HepG2 (cell line): ENCODE data around the gene CD6. TPM values are rescaled to one million over a fixed set of nuclear protein-coding genes. Genes with fewer than 3 reads are reported as not detected.

ENCODE experiments used
- ATAC-seq: fragments of 200-7000 bp; cut with Tn5 transposase; 3 replicates; pipeline ENCODE4 v1.9.1; 2020; ENCODE audit warnings: mild to moderate bottlenecking, moderate library complexity
- BruUV-seq: library from RNA; stranded (reverse); fragments of 400-500 nt; replicated peaks from 2 replicates; lab custom pipeline; 2021; lab: Mats Ljungman, UMichigan
- CTCF ChIA-PET: fragments of 300-600 bp; formaldehyde crosslinking; extraction: SDS; loops from one replicate; lab custom pipeline; 2021; ENCODE audit warnings: low total read pairs, inconsistent platforms, low intra/inter-chr PET ratio; lab: Yijun Ruan, JAX
- POLR2A ChIA-PET: fragments of 350-600 bp; sonication (Branson Sonifier 250); formaldehyde crosslinking; loops from one replicate; lab custom pipeline; 2020; ENCODE audit warnings: antibody characterized with exemption, inconsistent platforms; lab: Yijun Ruan, JAX
- DNase-seq: peaks from one replicate; pipeline ENCODE4 v3.0.0-alpha.2; 2015; ENCODE audit warnings: low spot score
- FAIRE-seq: peaks from 3 replicates; lab custom pipeline; 2011; peaks lifted over from hg19 to GRCh38; lab: Jason Lieb, UNC
- H2AFZ ChIP-seq: one replicate; pipeline ENCODE4 v1.6.1; 2011; ENCODE audit warnings: low read length, inconsistent platforms
- H3K27ac ChIP-seq: fragments of 300-600 bp; 3 replicates; pipeline ENCODE4 v1.8.0; 2011; ENCODE audit warnings: mixed run types, mild to moderate bottlenecking, mixed read lengths, low read length, inconsistent platforms; ENCODE audit not compliant: insufficient read depth; ENCODE audit errors: extremely low read length
- H3K27me3 ChIP-seq, 2 experiments: fragments of 200-600 bp in 1 of 2; 2 replicates in 1 of 2; 3 replicates in 1 of 2; pipeline versions ENCODE4 v1.6.0 to v1.8.0; 2011; ENCODE audit warnings: low read length in 2 of 2, mild to moderate bottlenecking in 2 of 2, moderate library complexity in 2 of 2, inconsistent platforms in 1 of 2; ENCODE audit not compliant: insufficient read depth in 2 of 2, control insufficient read depth in 1 of 2
- H3K36me3 ChIP-seq, 2 experiments: fragments of 200-600 bp in 1 of 2; replicated peaks in 1 of 2; 2 replicates in 1 of 2; 3 replicates in 1 of 2; pipeline versions ENCODE4 v1.5.1 to v1.8.0; 2011; ENCODE audit warnings: low read length in 2 of 2, inconsistent platforms in 1 of 2; ENCODE audit not compliant: insufficient read depth in 2 of 2, control insufficient read depth in 1 of 2
- H3K4me1 ChIP-seq: 2 replicates; pipeline ENCODE4 v1.5.1; 2012; ENCODE audit warnings: low read length, inconsistent platforms; ENCODE audit not compliant: insufficient read depth
- H3K4me2 ChIP-seq: 2 replicates; pipeline ENCODE4 v1.6.0; 2011; ENCODE audit warnings: low read depth, low read length, inconsistent platforms
- H3K4me3 ChIP-seq, 3 experiments: fragments of 200-600 bp in 1 of 3; sonication (generic), shearing (Covaris generic) in 1 of 3; replicated peaks in 1 of 3; 2 replicates each; pipeline ENCODE4 v1.5.1; 2011 to 2016; ENCODE audit warnings: low read length in 3 of 3, inconsistent platforms in 2 of 3, low read depth in 2 of 3, mild to moderate bottlenecking in 2 of 3, control low read depth in 1 of 3, mixed read lengths in 1 of 3; ENCODE audit not compliant: insufficient read depth in 1 of 3
- H3K79me2 ChIP-seq: one replicate; pipeline ENCODE4 v1.6.1; 2011; ENCODE audit warnings: low read length, inconsistent platforms; ENCODE audit not compliant: insufficient read depth
- H3K9ac ChIP-seq: 2 replicates; pipeline ENCODE4 v1.6.0; 2011; ENCODE audit warnings: mild to moderate bottlenecking, low read depth, low read length, inconsistent platforms; ENCODE audit not compliant: insufficient read depth
- H3K9me3 ChIP-seq: 2 replicates; pipeline ENCODE4 v1.5.1; 2012; ENCODE audit warnings: mild to moderate bottlenecking, low read length
- H4K20me1 ChIP-seq: 2 replicates; pipeline ENCODE4 v1.6.0; 2011; ENCODE audit warnings: inconsistent platforms, mild to moderate bottlenecking, low read length, moderate library complexity; ENCODE audit not compliant: insufficient read depth
- CEBPB ChIP-seq: IDR thresholded peaks from 2 replicates; pipeline ENCODE4 v1.6.1; 2011; ENCODE audit warnings: low read depth, low read length, improper control_type of control experiment, borderline replicate concordance
- GATAD2A ChIP-seq: IDR thresholded peaks from 2 replicates; pipeline ENCODE4 v1.6.1; 2016
- HNF4A ChIP-seq: sonication (generic); formaldehyde crosslinking; IDR thresholded peaks from 2 replicates; pipeline ENCODE4 v1.4.0; 2020; ENCODE audit warnings: missing genetic modification reagents
- HNF4G ChIP-seq, 2 experiments: sonication (generic) in 1 of 2; formaldehyde crosslinking in 1 of 2; IDR thresholded peaks; 2 replicates each; pipeline versions ENCODE4 v1.4.0 to v1.6.1; 2011 to 2020; ENCODE audit warnings: borderline replicate concordance in 2 of 2, low read depth in 2 of 2, mild to moderate bottlenecking in 2 of 2, low read length in 1 of 2, missing genetic modification reagents in 1 of 2, moderate library complexity in 1 of 2
- MAFF ChIP-seq: IDR thresholded peaks from 2 replicates; pipeline ENCODE4 v1.6.1; 2011; ENCODE audit warnings: low read depth, low read length, improper control_type of control experiment
- MTA1 ChIP-seq: sonication (generic); formaldehyde crosslinking; IDR thresholded peaks from 2 replicates; pipeline ENCODE4 v1.4.0; 2020; ENCODE audit warnings: missing genetic modification reagents, mild to moderate bottlenecking, borderline replicate concordance
- NCOR1 ChIP-seq: fragments of 200-600 bp; sonication (generic); IDR thresholded peaks from 2 replicates; pipeline ENCODE4 v1.7.0; 2017; ENCODE audit warnings: antibody characterized with exemption, low read length, borderline replicate concordance
- NFATC3 ChIP-seq: sonication (generic); formaldehyde crosslinking; IDR thresholded peaks from 2 replicates; pipeline ENCODE4 v1.5.1; 2020; ENCODE audit warnings: mild to moderate bottlenecking, missing genetic modification reagents
- NR2C2 ChIP-seq: sonication (generic); formaldehyde crosslinking; IDR thresholded peaks from 2 replicates; pipeline ENCODE4 v1.4.0; 2020; ENCODE audit warnings: missing genetic modification reagents, mild to moderate bottlenecking, moderate library complexity, borderline replicate concordance
- ONECUT2 ChIP-seq: sonication (generic); formaldehyde crosslinking; IDR thresholded peaks from 2 replicates; pipeline ENCODE4 v1.4.0; 2020; ENCODE audit warnings: missing genetic modification reagents
- PAWR ChIP-seq: sonication (generic); formaldehyde crosslinking; IDR thresholded peaks from 2 replicates; pipeline ENCODE4 v1.4.0; 2020; ENCODE audit warnings: missing genetic modification reagents, mild to moderate bottlenecking, borderline replicate concordance
- PHF8 ChIP-seq: sonication (generic); formaldehyde crosslinking; IDR thresholded peaks from 2 replicates; pipeline ENCODE4 v1.5.0; 2020; ENCODE audit warnings: missing genetic modification reagents
- POLR2AphosphoS2 ChIP-seq: IDR thresholded peaks from 2 replicates; pipeline ENCODE4 v1.6.1; 2011; ENCODE audit warnings: low read depth, low read length, improper control_type of control experiment
- RELA ChIP-seq: sonication (generic); formaldehyde crosslinking; IDR thresholded peaks from 2 replicates; pipeline ENCODE4 v1.4.0; 2020; ENCODE audit warnings: missing genetic modification reagents
- SMARCC2 ChIP-seq: fragments of 450-650 bp; IDR thresholded peaks from 2 replicates; pipeline ENCODE4 v1.6.1; 2017; ENCODE audit warnings: antibody characterized with exemption, mild to moderate bottlenecking
- TAF1 ChIP-seq: sonication (generic); formaldehyde crosslinking; IDR thresholded peaks from 2 replicates; pipeline ENCODE4 v1.4.0; 2020; ENCODE audit warnings: missing genetic modification reagents
- ZBTB7B ChIP-seq: sonication (generic); formaldehyde crosslinking; IDR thresholded peaks from 2 replicates; pipeline ENCODE4 v1.4.0; 2020; ENCODE audit warnings: missing genetic modification reagents
- ZFP36 ChIP-seq: fragments of 150-350 bp; IDR thresholded peaks from 2 replicates; pipeline ENCODE4 v1.6.1; 2018; ENCODE audit warnings: borderline replicate concordance, low read length, low read depth; ENCODE audit not compliant: partially characterized antibody
- ZMAT5 ChIP-seq: sonication (generic); formaldehyde crosslinking; IDR thresholded peaks from 2 replicates; pipeline ENCODE4 v1.5.0; 2020; ENCODE audit warnings: mild to moderate bottlenecking, low read depth, missing genetic modification reagents, borderline replicate concordance
- ZNF230 ChIP-seq: sonication (generic); formaldehyde crosslinking; IDR thresholded peaks from 2 replicates; pipeline ENCODE4 v1.4.0; 2020; ENCODE audit warnings: mild to moderate bottlenecking, missing genetic modification reagents
- ZNF264 ChIP-seq: sonication (generic); formaldehyde crosslinking; IDR thresholded peaks from 2 replicates; pipeline ENCODE4 v1.4.0; 2020; ENCODE audit warnings: missing genetic modification reagents
- ZNF382 ChIP-seq: sonication (generic); formaldehyde crosslinking; IDR thresholded peaks from 2 replicates; pipeline ENCODE4 v1.5.0; 2020; ENCODE audit warnings: missing genetic modification reagents, mild to moderate bottlenecking, borderline replicate concordance
- ZNF510 ChIP-seq: sonication (generic); formaldehyde crosslinking; IDR thresholded peaks from 2 replicates; pipeline ENCODE4 v1.4.0; 2020; ENCODE audit warnings: low read depth, mild to moderate bottlenecking, missing genetic modification reagents
- ZNF777 ChIP-seq: sonication (generic); formaldehyde crosslinking; IDR thresholded peaks from 2 replicates; pipeline ENCODE4 v1.4.0; 2020; ENCODE audit warnings: missing genetic modification reagents
- ZNF792 ChIP-seq: IDR thresholded peaks from 2 replicates; pipeline ENCODE4 v1.6.1; 2016
- WGBS: methylation state at CpG from one replicate; pipeline ENCODE4 v1.1.6; 2017; ENCODE audit warnings: low lambda C conversion rate; 5-methylcytosine and 5-hydroxymethylcytosine counted together
- in situ Hi-C: cut with HindIII; loops from 2 replicates; pipeline ENCODE4 v1.10.0; 2017; ENCODE audit warnings: low pct_unique_long_range_greater_than_20kb; ENCODE audit not compliant: extremely low pct_ligation_motif_present
- intact Hi-C: fragments of 100-400 bp; cut with micrococcal nuclease; formaldehyde crosslinking; loops from one replicate; pipeline ENCODE4 v1.10.0; 2022; ENCODE audit not compliant: unreplicated experiment
- polyA plus RNA-seq, 8 experiments: library from polyadenylated mRNA; depleted of rRNA in 3 of 8; stranded (reverse) in 7 of 8; unstranded in 1 of 8; fragments of >200 nt; fragmentation: Illumina TruSeq in 4 of 8; extraction: Trizol in 4 of 8; gene quantifications; 2 replicates each; pipeline versions ENCODE4 v1.2.1 to v1.2.3, GENCODE V29; 2011 to 2016; ENCODE audit warnings: low read depth in 4 of 8, missing spikeins in 1 of 8, mixed read lengths in 1 of 8; ENCODE audit not compliant: insufficient read depth in 1 of 8
- total RNA-seq, 5 experiments: library from RNA; depleted of rRNA; stranded (reverse); fragments of >200 nt; fragmentation: Illumina TruSeq; extraction: Trizol; gene quantifications; 2 replicates each; pipeline ENCODE4 v1.2.3, GENCODE V29; 2016; ENCODE audit warnings: low read depth in 1 of 5
- TF ChIP-seq, protein P1 (sequence below): sonication (generic); formaldehyde crosslinking; IDR thresholded peaks from 2 replicates; pipeline ENCODE4 v1.8.1; 2023; ENCODE audit warnings: missing genetic modification reagents, inconsistent platforms, borderline replicate concordance

The CD6 gene
- total and polyA plus RNA-seq, 2 of the 13 experiments (the other 11 are each of a cell fraction or from before 2014, with no cell fraction given), result not detected

- TF ChIP-seq HNF4G (IDR thresholded peaks at IDR 0.05; ENCODE audit: borderline replicate concordance, low read depth, low read length) (no peak), HNF4G (CRISPR knock-in tag; IDR thresholded peaks at IDR 0.05; ENCODE audit: borderline replicate concordance, low read depth) (no peak), NCOR1 (0 out of 2 replicates have a peak, but pooled peaks have one; percentile 22), ZNF777 (CRISPR knock-in tag) (no peak), ZNF230 (CRISPR knock-in tag) (no peak), MAFF (no peak), GATAD2A (peak; percentile 33; the same call in 1 of the 2 replicates), POLR2AphosphoS2 (no peak), HNF4A (CRISPR knock-in tag) (peak; percentile 38; the same call in 1 of the 2 replicates), CEBPB (peak; percentile 38; the same call in 1 of the 2 replicates)
These were observed 25.1 kb downstream of the CD6 start (continued) for GRCh38 chr11:60996381-60997138.

DNA sequence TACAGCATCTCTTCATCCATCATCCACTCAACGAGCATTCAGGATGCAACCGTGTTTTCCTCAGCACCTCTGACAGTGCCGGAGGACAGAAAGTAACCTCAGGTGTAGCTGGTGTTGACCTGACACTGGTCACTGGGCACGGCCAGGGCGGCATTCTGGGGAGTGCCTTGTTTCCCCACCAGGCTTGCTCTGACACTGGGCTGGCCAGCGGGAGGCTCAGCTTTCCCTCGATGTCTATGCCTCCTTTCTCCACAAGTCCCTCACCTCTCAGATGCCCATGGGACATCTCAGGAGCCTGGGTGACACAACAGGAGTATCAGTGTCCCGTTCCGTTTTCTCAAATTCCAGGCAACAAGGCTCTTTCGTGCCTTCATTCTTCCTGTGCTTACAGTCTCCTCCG lies 28.9 kb downstream of the CD6 start:
- H3K9ac ChIP-seq, result no peak overlapping the region
- ChIA-PET CTCF (no interaction called here), POLR2A (no interaction called here)
- BruUV-seq, result no TSS peak
- DNase-seq, result no peak
- H4K20me1 ChIP-seq, result no peaks in the 10 kb centered on the region
- H3K9me3 ChIP-seq, result no peaks in the 10 kb centered on the region
- no peaks in the 10 kb centered on the region for H3K79me2 ChIP-seq
- H3K27me3 ChIP-seq, result peaks cover 0 to 34% of the 10 kb centered on the region in 2 experiments; a peak in 2 of 5 replicates
- H3K27ac ChIP-seq, result no peak overlapping the region
- H2AFZ ChIP-seq, result no peak overlapping the region
- peaks cover 20% of the 10 kb centered on the region for H3K4me1 ChIP-seq
- ATAC-seq, result no peak
- no peak for FAIRE-seq
- H3K4me3 ChIP-seq, result no peak overlapping the region
- in situ Hi-C loops, result no loop called here
- no peak overlapping the region for H3K4me2 ChIP-seq
- WGBS, result 17% methylated on average over 11 of the region's 11 CpGs
- intact Hi-C loops, result no loop called here
- H3K36me3 ChIP-seq, result no peaks in the 10 kb centered on the region
- TF ChIP-seq RELA (CRISPR knock-in tag), result no peak
- no peak for TF ChIP-seq MTA1 (CRISPR knock-in tag)
- no peak for TF ChIP-seq ZMAT5 (CRISPR knock-in tag)
- no peak for TF ChIP-seq PHF8 (CRISPR knock-in tag)
- no peak for TF ChIP-seq ZNF792
- TF ChIP-seq ZNF510 (CRISPR knock-in tag), result no peak
- TF ChIP-seq ZFP36, result no peak
- no peak for TF ChIP-seq SMARCC2
- no peak for TF ChIP-seq ZNF382
- no peak for TF ChIP-seq ZNF264 (CRISPR knock-in tag)
- no peak for TF ChIP-seq PAWR (CRISPR knock-in tag)
- no peak for TF ChIP-seq NR2C2
- no peak for TF ChIP-seq ZBTB7B
- TF ChIP-seq, protein P1, sequence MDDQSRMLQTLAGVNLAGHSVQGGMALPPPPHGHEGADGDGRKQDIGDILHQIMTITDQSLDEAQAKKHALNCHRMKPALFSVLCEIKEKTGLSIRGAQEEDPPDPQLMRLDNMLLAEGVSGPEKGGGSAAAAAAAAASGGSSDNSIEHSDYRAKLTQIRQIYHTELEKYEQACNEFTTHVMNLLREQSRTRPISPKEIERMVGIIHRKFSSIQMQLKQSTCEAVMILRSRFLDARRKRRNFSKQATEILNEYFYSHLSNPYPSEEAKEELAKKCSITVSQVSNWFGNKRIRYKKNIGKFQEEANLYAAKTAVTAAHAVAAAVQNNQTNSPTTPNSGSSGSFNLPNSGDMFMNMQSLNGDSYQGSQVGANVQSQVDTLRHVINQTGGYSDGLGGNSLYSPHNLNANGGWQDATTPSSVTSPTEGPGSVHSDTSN (CRISPR knock-in tag), result no peak
- no peak for TF ChIP-seq NFATC3 (CRISPR knock-in tag)
- TF ChIP-seq TAF1, result no peak
- TF ChIP-seq ONECUT2 (CRISPR knock-in tag), result no peak
